ENCODE data around the gene NDUFS6. TPM values are rescaled to one million over a fixed set of nuclear protein-coding genes. Genes with fewer than 3 reads are reported as not detected.

The NDUFS6 gene
- total RNA-seq, 1 donor from 2014 or later = 22.5 TPM

- Mint-ChIP-seq H3K36me3 (ENCODE audit: low read depth) (no peaks in the 10 kb centered on the region), H3K4me1 (no peaks in the 10 kb centered on the region), H3K27me3 (peaks cover 40% of the 10 kb centered on the region), H3K4me3 (no peak overlapping the region), H3K27ac (no peak overlapping the region), H3K9me3 (no peaks in the 10 kb centered on the region)
- ChIA-PET CTCF (no interaction called here), POLR2A (no interaction called here)
- no peak for DNase-seq
- TF ChIP-seq CTCF (IDR thresholded peaks at IDR 0.05) = no peak
- no peak for ATAC-seq (ENCODE audit: low read depth)
- intact Hi-C loops (cut with micrococcal nuclease) = no loop called here
Measured at GRCh38 chr5:1765880-1766235, 35.3 kb upstream of the NDUFS6 start.

GRCh38 chr5:1767524-1768282 is 33.5 kb upstream of the NDUFS6 start:
- peaks cover 43% of the 10 kb centered on the region for H3K27me3 Mint-ChIP-seq
- no peaks in the 10 kb centered on the region for H3K9me3 Mint-ChIP-seq
- H3K27ac Mint-ChIP-seq = no peak overlapping the region
- H3K4me1 Mint-ChIP-seq = no peaks in the 10 kb centered on the region
- POLR2A ChIA-PET = interaction anchor here (0.7 kb wide), 1 partner anchor 24 kb away, joined by 3 read pairs; no protein-coding TSS in a partner anchor
- H3K36me3 Mint-ChIP-seq (ENCODE audit: low read depth) = no peaks in the 10 kb centered on the region
- ATAC-seq (ENCODE audit: low read depth) (no peak), DNase-seq (no peak)
- intact Hi-C loops (cut with micrococcal nuclease) = no loop called here
- CTCF ChIA-PET = no interaction called here
- H3K4me3 Mint-ChIP-seq = no peak overlapping the region
- no peak for TF ChIP-seq CTCF (IDR thresholded peaks at IDR 0.05)

GRCh38 chr5:1768283-1769000 is 32.8 kb upstream of the NDUFS6 start:
- ChIA-PET CTCF (no interaction called here), POLR2A (interaction anchor here (0.7 kb wide), 1 partner anchor 24 kb away, joined by 3 read pairs; no protein-coding TSS in a partner anchor)
- Mint-ChIP-seq H3K9me3 (no peaks in the 10 kb centered on the region), H3K27me3 (peaks cover 40% of the 10 kb centered on the region), H3K4me3 (no peak overlapping the region), H3K4me1 (no peaks in the 10 kb centered on the region), H3K27ac (no peak overlapping the region), H3K36me3 (ENCODE audit: low read depth) (no peaks in the 10 kb centered on the region)
- intact Hi-C loops (cut with micrococcal nuclease) = no loop called here
- DNase-seq = no peak
- no peak for ATAC-seq (ENCODE audit: low read depth)
- no peak for TF ChIP-seq CTCF (IDR thresholded peaks at IDR 0.05)

- intact Hi-C loops (cut with micrococcal nuclease) = no loop called here
- DNase-seq = no peak
- H3K27ac Mint-ChIP-seq = no peak overlapping the region
- no peak for ATAC-seq (ENCODE audit: low read depth)
- no peaks in the 10 kb centered on the region for H3K36me3 Mint-ChIP-seq (ENCODE audit: low read depth)
- POLR2A ChIA-PET = no interaction called here
- H3K27me3 Mint-ChIP-seq = peaks cover 36% of the 10 kb centered on the region
- CTCF ChIA-PET = no interaction called here
- H3K4me3 Mint-ChIP-seq = no peak overlapping the region
- no peaks in the 10 kb centered on the region for H3K9me3 Mint-ChIP-seq
- H3K4me1 Mint-ChIP-seq = no peaks in the 10 kb centered on the region
- no peak for TF ChIP-seq CTCF (IDR thresholded peaks at IDR 0.05)
Measured at GRCh38 chr5:1769017-1769640, 32.1 kb upstream of the NDUFS6 start.

- ChIA-PET CTCF (no interaction called here), POLR2A (no interaction called here)
- Mint-ChIP-seq H3K27me3 (peaks cover 31% of the 10 kb centered on the region), H3K27ac (no peak overlapping the region), H3K36me3 (ENCODE audit: low read depth) (no peaks in the 10 kb centered on the region), H3K4me3 (no peak overlapping the region), H3K4me1 (no peaks in the 10 kb centered on the region), H3K9me3 (no peaks in the 10 kb centered on the region)
- no peak for DNase-seq
- intact Hi-C loops (cut with micrococcal nuclease) = no loop called here
- no peak for TF ChIP-seq CTCF (IDR thresholded peaks at IDR 0.05)
- ATAC-seq (ENCODE audit: low read depth) = no peak
Measured at GRCh38 chr5:1769752-1770442, 31.3 kb upstream of the NDUFS6 start.

All from activated B cell treated with CpG ODN at 0.5 μM for 24 hours (primary cell).